SK-N-SH (cell line): ENCODE measurements around the gene VASH2. TPM values are rescaled to one million over a fixed set of nuclear protein-coding genes. Genes with fewer than 3 reads are reported as not detected.

Experiments
- CTCF ChIA-PET: fragments of 300-600, 350-600 bp; formaldehyde crosslinking; extraction: SDS; loops from one replicate; lab custom pipeline; 2021; lab: Yijun Ruan, JAX
- POLR2A ChIA-PET: fragments of 350-600 bp; sonication (Branson Sonifier 250); formaldehyde crosslinking; extraction: SDS; loops from one replicate; lab custom pipeline; 2020; ENCODE audit warnings: antibody characterized with exemption, inconsistent platforms; lab: Yijun Ruan, JAX
- DNase-seq: peaks from one replicate; pipeline ENCODE4 v3.0.0; 2012
- H2AFZ ChIP-seq: fragments of 200-600 bp; sonication (generic); 2 replicates; pipeline ENCODE4 v1.8.1; 2016; ENCODE audit warnings: antibody characterized with exemption, mild to moderate bottlenecking, low read depth
- H3F3A ChIP-seq: fragments of 200-600 bp; sonication (generic); replicated peaks from 2 replicates; pipeline ENCODE3; 2016; ENCODE audit warnings: antibody characterized with exemption, mild to moderate bottlenecking; ENCODE audit not compliant: insufficient read depth
- H3K27ac ChIP-seq, 2 experiments: fragments of 200-500 bp in 1 of 2; fragments of 200-600 bp in 1 of 2; sonication (Bioruptor generic) in 1 of 2; sonication (generic), shearing (Covaris generic) in 1 of 2; 2 replicates each; pipeline versions ENCODE4 v1.5.1 to v1.6.1; 2014 to 2016; ENCODE audit warnings: low read depth in 2 of 2, inconsistent platforms in 1 of 2, low read length in 1 of 2, mild to moderate bottlenecking in 1 of 2, mixed read lengths in 1 of 2
- H3K27me3 ChIP-seq: fragments of 200-600 bp; sonication (generic), shearing (Covaris generic); 2 replicates; pipeline ENCODE4 v1.6.1; 2016; ENCODE audit warnings: mixed run types; ENCODE audit not compliant: insufficient read depth
- H3K36me3 ChIP-seq, 2 experiments: fragments of 200-500 bp in 1 of 2; fragments of 200-600 bp in 1 of 2; sonication (Bioruptor generic) in 1 of 2; sonication (generic) in 1 of 2; replicated peaks in 1 of 2; 2 replicates each; pipeline versions ENCODE3 to v1.5.1; 2014 to 2016; ENCODE audit warnings: low read length in 1 of 2, mild to moderate bottlenecking in 1 of 2; ENCODE audit not compliant: insufficient read depth in 2 of 2, control insufficient read depth in 1 of 2
- H3K4me1 ChIP-seq, 2 experiments: fragments of 200-500 bp in 1 of 2; fragments of 200-600 bp in 1 of 2; sonication (Bioruptor generic) in 1 of 2; sonication (generic), shearing (Covaris generic) in 1 of 2; 2 replicates each; pipeline versions ENCODE4 v1.5.1 to v1.6.1; 2014 to 2016; ENCODE audit warnings: low read depth in 1 of 2, low read length in 1 of 2, mixed run types in 1 of 2; ENCODE audit not compliant: insufficient read depth in 2 of 2, control insufficient read depth in 1 of 2
- H3K4me2 ChIP-seq: fragments of 200-600 bp; sonication (generic), shearing (Covaris generic); 2 replicates; pipeline ENCODE4 v1.6.1; 2017; ENCODE audit warnings: mixed run types
- H3K4me3 ChIP-seq, 2 experiments: fragments of 200-500 bp in 1 of 2; fragments of 200-600 bp in 1 of 2; sonication (Bioruptor generic) in 1 of 2; sonication (generic), shearing (Covaris generic) in 1 of 2; 2 replicates each; pipeline versions ENCODE4 v1.5.1 to v1.8.1; 2014 to 2016; ENCODE audit warnings: low read depth in 2 of 2, inconsistent platforms in 1 of 2, low read length in 1 of 2, mild to moderate bottlenecking in 1 of 2, mixed read lengths in 1 of 2, moderate library complexity in 1 of 2
- H3K79me2 ChIP-seq: fragments of 200-600 bp; sonication (generic); 2 replicates; pipeline ENCODE4 v1.8.1; 2017; ENCODE audit warnings: mild to moderate bottlenecking; ENCODE audit not compliant: insufficient read depth
- H3K9ac ChIP-seq: fragments of 200-600 bp; sonication (generic); 2 replicates; pipeline ENCODE4 v1.6.1; 2017; ENCODE audit warnings: mixed run types
- H3K9me2 ChIP-seq: fragments of 200-600 bp; sonication (generic); 2 replicates; pipeline ENCODE4 v1.6.1; 2017; ENCODE audit warnings: mixed run types
- H3K9me3 ChIP-seq: fragments of 200-600 bp; sonication (generic); 2 replicates; pipeline ENCODE4 v1.6.1; 2017; ENCODE audit warnings: mixed run types, mild to moderate bottlenecking, moderate library complexity
- H4K20me1 ChIP-seq: fragments of 200-600 bp; sonication (generic); 2 replicates; pipeline ENCODE4 v1.6.1; 2017; ENCODE audit warnings: mild to moderate bottlenecking, mixed run types; ENCODE audit not compliant: insufficient read depth
- FOSL2 ChIP-seq: IDR thresholded peaks from 2 replicates; pipeline ENCODE4 v1.4.0; 2012; ENCODE audit warnings: low read depth, mild to moderate bottlenecking, moderate library complexity, borderline replicate concordance
- GATA2 ChIP-seq: sonication (generic); formaldehyde crosslinking; IDR thresholded peaks from 2 replicates; pipeline ENCODE4 v1.5.0; 2020; ENCODE audit warnings: mild to moderate bottlenecking, missing genetic modification reagents
- MXI1 ChIP-seq: IDR thresholded peaks from 2 replicates; pipeline ENCODE4 v1.6.1; 2012; ENCODE audit warnings: mild to moderate bottlenecking, low read depth, low read length, improper control_type of control experiment
- NRF1 ChIP-seq: IDR thresholded peaks from 2 replicates; pipeline ENCODE4 v1.6.1; 2012; ENCODE audit warnings: low read depth, mild to moderate bottlenecking, low read length
- POLR2AphosphoS5 ChIP-seq: IDR thresholded peaks from 2 replicates; pipeline ENCODE4 v1.6.1; 2012; ENCODE audit warnings: low read depth, low read length
- REST ChIP-seq: IDR thresholded peaks from 2 replicates; pipeline ENCODE4 v1.6.1; 2012; ENCODE audit warnings: mild to moderate bottlenecking, low read depth, low read length, moderate library complexity
- SIN3A ChIP-seq: IDR thresholded peaks from 2 replicates; pipeline ENCODE4 v1.6.1; 2012; ENCODE audit warnings: low read depth, mild to moderate bottlenecking, low read length, moderate library complexity, borderline replicate concordance
- SMC3 ChIP-seq: IDR thresholded peaks from 2 replicates; pipeline ENCODE4 v1.6.1; 2012; ENCODE audit warnings: low read depth, low read length, improper control_type of control experiment
- TCF12 ChIP-seq: IDR thresholded peaks from 2 replicates; pipeline ENCODE4 v1.4.0; 2012
- TEAD4 ChIP-seq: IDR thresholded peaks from 2 replicates; pipeline ENCODE4 v1.4.0; 2012; ENCODE audit warnings: mild to moderate bottlenecking, borderline replicate concordance; ENCODE audit not compliant: insufficient read depth
- USF2 ChIP-seq: fragments of 150-350 bp; IDR thresholded peaks from 2 replicates; pipeline ENCODE4 v1.6.1; 2017; ENCODE audit warnings: antibody characterized with exemption, low read length, low read depth, borderline replicate concordance
- YY1 ChIP-seq: IDR thresholded peaks from 2 replicates; pipeline ENCODE4 v1.4.0; 2012; ENCODE audit warnings: low read depth, mild to moderate bottlenecking
- WGBS: methylation state at CpG from one replicate; pipeline ENCODE4 v1.1.6; 2017; ENCODE audit warnings: low lambda C conversion rate; 5-methylcytosine and 5-hydroxymethylcytosine counted together
- polyA plus RNA-seq, 3 experiments: library from polyadenylated mRNA; depleted of rRNA; stranded (reverse); fragments of >200 nt; gene quantifications; 2 replicates each; pipeline ENCODE4 v1.2.3, GENCODE V29; 2012

The VASH2 gene
- polyA plus RNA-seq, 1 of the 3 experiments (the other 2 are of a cell fraction): 0.41 TPM

DNA sequence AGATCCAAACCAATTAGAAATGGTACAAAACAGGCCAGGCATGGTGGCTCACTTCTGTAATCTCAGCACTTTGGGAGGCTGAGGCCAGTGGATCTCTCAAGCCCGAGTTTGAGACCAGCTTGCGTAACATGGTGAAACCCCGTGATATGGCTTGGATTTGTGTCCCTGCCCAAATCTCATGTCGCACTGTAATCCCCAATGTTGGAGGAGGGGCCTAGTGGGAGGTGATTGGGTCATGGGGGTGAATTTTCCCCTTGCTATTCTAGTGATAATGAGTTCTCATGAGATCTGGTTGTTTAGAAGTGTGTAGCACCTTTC, 7.0 kb upstream of the VASH2 start (continued):
- no peak for TF ChIP-seq REST
- no peak for TF ChIP-seq GATA2 (CRISPR knock-in tag)
- TF ChIP-seq NRF1: no peak
- TF ChIP-seq USF2: no peak
- TF ChIP-seq FOSL2: no peak
- no peak for TF ChIP-seq TEAD4
- no peak for TF ChIP-seq TCF12
- no peak for TF ChIP-seq MXI1
- no peak for TF ChIP-seq SMC3
- no peak for TF ChIP-seq POLR2AphosphoS5

GRCh38 chr1:212944229-212944901, 6.0 kb upstream of the VASH2 start:
- Histone ChIP-seq H3K79me2 (no peaks in the 10 kb centered on the region), H3K9me2 (no peaks in the 10 kb centered on the region), H3F3A (no peaks in the 10 kb centered on the region), H2AFZ (no peak overlapping the region), H3K36me3 (no peaks in the 10 kb centered on the region), H3K4me1 (no peaks in the 10 kb centered on the region), H3K4me3 (no peak overlapping the region), H3K4me2 (no peak overlapping the region), H3K9ac (no peak overlapping the region), H4K20me1 (no peaks in the 10 kb centered on the region), H3K9me3 (no peaks in the 10 kb centered on the region), H3K27ac (no peak overlapping the region), H3K27me3 (no peaks in the 10 kb centered on the region)
- 79% methylated on average over 6 of the region's 6 CpGs for WGBS
- ChIA-PET CTCF (no interaction called here), POLR2A (no interaction called here)
- DNase-seq: no peak
- TF ChIP-seq YY1 (no peak), SIN3A (no peak), FOSL2 (no peak)
